Activated CD8-positive, alpha-beta memory T cell treated with anti-CD3 and anti-CD28 coated beads, Interleukin-2, amount 50 U/mL, for 24 hours (primary cell): ENCODE results near the gene ISG20L2.

Experiments
- DNase-seq: peaks from one replicate; pipeline ENCODE4 v3.0.0-alpha.2; 2020; ENCODE audit errors: extremely low read depth

The ISG20L2 gene

GRCh38 chr1:156754219-156754618, 25.7 kb upstream of the ISG20L2 start:
- no peak for DNase-seq

DNA sequence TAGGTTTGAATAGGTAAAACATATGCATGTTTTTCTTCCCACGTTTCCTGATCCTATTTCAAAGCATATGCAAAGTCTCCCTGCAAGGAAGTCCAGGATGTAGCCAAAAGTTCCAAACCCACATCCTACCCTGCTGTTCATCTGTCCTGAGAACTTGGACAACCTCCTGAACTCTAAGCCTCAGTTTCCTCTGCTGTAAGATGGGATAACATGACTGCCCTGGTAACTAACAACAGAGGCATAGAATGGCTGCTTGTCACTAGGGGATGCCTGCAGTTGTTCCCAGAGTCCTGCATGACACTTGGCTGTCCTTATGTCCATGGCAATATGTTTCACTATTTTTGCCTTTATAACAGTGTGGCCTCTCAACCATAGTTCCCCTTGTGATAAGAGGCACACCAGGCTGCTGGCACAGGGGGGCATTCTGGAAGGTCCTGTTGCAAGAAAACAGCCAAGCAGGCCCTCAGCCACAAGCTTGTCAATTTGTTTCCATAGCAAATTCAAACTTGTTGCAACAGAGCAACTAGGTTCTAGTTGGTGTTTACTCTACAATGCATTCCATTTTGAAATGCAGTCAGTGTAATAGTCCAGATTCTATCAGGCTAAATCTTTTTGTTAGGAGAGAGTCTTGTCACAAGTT, 24.4 kb upstream of the ISG20L2 start:
- DNase-seq: no peak

DNA sequence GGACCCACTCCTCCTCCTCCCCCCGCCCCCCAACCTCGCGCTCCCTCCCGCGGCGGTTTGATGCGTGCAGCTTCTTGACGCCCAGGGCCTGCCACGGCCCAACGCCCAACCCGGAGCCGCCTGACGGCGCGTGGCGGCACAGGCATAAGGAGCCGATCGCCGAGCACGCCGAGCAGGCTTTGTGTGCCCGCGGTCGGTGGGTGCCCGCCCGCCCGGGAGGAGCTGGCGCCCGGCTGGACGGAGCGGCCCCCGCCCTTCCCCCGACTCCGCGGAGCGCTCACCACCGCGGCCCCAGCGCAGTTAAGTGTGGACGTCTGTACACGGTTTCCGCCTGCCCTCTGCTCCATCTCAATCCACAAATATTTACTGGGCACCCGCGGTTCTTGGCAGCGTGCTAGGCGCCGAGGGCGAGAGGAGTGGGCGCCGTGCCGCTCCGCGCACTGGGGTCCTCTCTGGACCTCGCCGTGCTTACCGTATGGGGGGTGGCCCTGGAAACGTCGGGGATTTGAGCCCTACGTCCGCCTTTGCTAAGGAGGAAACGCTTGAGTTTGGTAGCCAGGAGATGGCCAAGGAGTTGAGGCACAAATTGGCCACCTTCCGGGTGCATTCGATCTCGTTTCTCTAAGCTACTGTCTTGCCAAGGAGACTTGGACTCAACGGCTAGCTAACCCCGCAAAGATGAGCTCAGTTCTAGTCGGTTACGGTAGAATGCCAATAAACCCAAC, 23.4 kb upstream of the ISG20L2 start:
- peak; percentile 93 for DNase-seq

DNA sequence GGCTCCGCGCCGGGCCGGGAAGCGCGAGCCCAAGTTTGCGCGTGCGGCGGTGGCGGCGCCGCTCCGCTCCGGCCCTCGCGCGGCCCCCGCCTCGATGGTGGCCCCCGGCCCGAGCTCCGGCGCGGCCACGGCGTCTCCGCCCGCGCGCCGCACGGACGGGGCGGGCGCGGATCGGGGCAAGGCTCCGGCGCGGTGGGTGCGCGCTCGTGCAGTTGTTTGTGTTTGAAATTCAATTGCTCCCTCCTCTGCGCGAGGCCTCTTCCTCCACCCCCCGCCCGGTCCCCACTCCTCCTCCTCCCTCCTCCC, 22.8 kb upstream of the ISG20L2 start, which contains the start of gene HDGF:
HDGF (minus strand) TSS at position 225 of the 306 bp plus-strand sequence. CDS start 246 bp downstream, outside the sequence.
- no peak for DNase-seq

DNA sequence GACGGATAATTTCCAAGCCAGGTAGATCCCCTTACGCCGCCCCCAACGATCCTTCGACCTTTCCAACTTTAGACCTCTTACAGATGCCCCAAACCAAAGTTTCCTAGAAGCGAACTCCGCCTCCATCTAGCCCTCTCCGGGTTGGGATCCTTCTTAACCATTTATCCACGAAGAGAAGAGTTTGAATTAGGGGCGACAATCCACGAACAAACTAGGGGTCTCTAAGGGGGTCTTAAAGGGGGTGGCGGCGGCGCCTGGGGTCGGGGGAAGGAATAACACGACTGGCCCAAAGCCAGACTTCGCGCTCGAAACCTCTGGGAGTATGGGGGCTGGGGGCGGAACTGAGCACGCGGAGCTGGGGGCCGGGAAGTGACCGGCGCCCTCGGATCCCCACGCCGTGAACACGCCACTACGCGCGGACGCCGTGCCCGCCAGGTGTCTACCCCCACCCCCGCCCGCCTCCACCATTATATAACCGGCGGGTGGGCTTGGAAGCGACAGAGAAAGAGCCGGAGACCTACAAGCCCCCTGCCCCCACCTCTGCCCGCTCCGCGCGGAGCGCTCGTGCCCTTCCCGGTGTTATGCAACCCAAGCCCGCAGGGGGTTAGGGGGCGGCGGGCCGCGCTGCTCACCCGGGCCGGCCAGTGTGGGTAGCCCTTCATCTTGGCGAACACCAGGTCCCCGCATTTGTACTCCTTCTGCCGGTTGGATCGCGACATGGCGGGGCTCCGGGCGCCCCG, 22.3 kb upstream of the ISG20L2 start:
- no peak for DNase-seq

DNA sequence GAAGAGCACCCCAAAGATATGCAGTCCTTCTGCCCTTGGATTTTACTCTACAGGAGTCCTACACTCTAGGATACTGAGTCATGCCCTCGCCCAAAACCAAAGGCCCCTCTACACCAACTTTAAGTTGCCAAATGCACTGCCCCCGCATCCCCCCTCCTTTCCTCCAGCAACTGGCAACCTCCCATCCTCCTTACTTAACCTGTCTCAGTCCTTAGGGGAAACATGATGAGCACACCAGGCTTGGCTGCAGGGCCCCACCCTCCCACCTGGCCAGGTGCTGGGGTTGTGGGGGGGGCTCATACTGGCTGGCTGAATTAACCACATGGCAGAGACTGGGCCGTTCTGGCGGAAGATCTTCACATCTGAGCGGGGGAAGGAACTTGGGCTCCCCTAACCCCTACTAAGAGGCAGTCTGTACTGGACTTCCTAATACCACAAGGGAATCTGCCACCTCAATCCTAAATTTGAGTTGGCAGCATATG, 21.7 kb upstream of the ISG20L2 start:
- no peak for DNase-seq

DNA sequence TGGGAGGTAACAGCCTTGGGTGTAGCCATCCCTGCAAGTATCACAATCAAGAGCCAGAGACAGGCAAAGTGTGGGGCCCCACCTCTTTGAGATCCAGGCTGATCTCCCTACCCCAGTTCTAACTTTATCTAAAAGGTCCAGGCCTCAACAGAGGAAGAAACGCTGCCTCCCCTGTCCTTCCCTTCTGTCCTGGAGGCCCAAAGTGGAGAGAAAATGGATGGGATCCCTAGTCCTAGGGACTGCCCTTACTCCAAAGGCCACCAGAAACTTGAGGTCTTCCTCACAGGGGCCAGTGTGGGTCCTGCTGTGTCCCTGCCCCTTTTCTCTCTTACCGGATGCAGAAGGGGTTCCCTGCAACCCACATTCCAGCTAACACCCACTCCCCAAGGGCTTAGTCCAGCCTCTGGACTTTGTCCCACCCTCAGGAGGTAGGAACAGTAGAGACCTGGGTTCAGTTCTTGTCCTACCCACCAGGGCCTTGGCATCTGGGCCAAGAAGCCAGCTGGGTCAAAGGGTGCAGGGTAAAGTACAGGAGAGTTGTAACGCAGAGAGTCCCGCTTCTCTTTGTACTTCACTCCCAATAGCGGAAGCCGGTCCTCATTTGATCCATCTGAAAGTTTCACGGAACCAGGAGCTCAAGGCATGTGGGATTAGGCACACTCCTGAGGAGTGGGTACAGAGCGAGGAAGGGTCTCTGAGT, 21.0 kb upstream of the ISG20L2 start:
- DNase-seq: no peak

GRCh38 chr1:156748670-156749418, 20.3 kb upstream of the ISG20L2 start:
- DNase-seq: no peak

- no peak for DNase-seq
Observed at GRCh38 chr1:156747742-156748669, 19.4 kb upstream of the ISG20L2 start.

DNA sequence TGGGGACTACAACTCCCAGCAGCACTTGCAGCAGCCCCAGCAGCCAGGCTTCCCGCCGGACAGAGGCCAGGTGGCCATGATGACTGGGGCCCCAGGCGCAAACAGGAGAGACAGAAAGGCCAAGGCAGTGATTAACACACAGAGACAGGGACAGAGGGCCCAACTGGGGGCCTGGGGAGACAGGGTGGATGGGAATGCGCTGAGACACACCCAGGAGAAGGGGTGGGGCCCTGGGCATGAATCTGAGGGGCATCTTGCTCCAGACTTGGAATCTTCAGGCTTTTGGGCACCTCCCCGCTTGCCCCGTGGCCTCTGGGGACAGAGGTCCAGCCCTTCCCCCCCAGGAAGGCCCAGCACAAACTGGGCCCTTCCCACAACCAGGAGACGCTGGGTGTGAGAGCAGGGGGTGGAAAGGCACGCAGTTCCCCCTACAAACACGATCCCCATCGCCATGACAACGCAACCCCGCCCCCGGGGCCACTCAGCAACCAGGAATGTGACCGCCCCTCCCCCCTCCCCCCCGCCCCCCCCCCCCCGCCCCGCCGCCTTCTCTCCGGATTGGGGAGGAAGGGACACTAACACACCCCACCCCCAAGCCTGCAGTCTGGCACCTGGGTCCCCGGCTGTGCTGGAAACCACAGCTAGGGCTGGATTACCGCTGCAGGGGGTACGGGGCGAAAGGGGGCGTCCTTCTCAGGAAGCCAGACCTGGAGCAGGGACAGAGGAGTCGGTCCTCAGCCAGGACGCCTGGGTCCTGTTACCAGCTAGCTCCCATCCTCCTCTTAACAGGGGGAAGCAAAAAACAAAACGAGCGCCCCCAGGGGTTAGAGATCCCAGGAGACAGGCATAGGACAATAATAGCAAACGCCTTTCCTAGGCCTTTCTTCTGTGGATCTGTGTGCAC, 18.4 kb upstream of the ISG20L2 start:
- no peak for DNase-seq

DNA sequence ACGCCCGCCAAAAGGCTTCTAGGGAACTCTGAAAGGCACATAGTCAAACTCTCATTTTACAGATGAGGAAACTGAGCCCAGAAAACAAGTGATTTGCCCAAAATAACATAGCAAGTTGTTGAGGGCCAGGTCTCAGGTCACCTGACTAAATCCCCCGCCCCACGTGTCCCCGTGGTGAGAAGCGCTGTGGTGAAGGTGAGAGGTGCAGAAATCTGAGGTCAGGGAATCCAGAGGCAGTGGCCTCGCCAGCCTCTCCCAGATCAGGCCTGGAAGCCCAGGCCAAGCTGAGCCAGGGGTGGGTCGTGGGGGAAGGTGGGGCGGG, 17.8 kb upstream of the ISG20L2 start:
- DNase-seq: no peak

DNA sequence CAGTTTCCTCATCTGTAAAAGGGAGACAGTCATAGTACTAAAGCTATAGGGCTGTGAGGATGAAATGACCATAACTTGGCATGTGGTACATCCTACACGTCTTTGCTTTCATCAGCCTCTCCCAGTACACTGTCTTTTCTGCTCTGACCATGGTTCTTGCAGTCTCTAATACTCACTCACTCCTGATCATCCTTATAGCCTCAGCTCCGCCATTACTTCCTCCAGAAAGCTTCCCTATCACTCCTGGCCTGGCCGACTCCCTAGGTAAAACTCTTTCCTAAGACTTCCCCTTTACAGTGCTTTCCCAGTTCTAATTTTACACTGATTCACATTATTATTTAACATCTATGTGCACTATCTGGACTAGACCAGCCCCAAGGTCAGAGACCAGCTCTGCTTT, 17.3 kb upstream of the ISG20L2 start:
- no peak for DNase-seq

DNA sequence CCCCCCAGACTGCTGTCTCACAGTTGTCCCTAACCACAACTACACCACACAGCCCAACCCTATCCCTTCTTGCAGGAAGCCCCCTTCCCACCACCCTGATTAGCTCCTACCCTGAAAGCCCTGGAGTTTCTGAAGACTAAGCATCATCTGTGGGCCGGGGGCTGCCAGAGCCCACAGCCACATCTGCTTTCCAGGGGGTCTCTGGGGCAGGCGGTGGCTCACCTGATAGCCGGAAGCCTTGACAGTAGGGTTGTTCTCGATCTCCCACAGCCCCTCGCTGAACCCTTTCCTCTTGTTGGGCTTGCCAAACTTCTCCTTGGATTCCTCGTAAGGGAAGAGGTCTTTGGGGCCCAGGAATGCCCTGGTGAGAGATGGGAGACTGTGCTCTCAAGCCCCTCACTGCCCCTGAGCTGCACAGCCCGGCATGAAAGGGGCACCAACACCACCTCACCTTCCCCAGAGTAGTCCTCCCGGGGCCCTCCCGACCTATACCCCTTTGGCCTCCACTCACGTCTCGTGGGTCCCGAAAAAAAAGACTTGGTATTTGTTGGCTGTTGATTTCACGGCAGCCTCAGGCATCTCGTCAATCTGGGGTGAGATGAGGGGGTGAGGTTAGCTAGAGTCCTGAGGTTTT, 16.3 kb upstream of the ISG20L2 start:
- DNase-seq: no peak

DNA sequence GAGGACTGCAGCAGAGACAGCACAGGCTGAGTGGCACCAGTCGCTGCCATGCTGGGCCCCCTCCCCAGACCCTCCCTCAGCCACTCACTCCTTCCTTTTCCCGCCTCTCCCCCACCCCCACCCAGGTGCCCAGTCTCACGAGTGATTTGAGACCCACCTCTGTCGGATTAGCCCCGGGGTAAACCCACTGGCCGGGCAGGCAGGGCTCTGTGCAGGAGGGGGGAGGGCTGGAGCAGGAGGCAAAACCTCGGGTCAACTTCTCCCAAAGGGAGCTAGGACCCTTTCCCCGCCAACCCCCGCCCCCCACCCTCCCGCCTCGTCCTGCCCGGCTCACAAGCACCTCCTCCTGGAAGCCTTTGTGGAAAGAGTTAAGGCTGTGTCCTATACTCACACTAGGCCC, 15.8 kb upstream of the ISG20L2 start:
- DNase-seq: no peak

- DNase-seq: no peak
Observed at GRCh38 chr1:156743367-156744302, 15.1 kb upstream of the ISG20L2 start.

DNA sequence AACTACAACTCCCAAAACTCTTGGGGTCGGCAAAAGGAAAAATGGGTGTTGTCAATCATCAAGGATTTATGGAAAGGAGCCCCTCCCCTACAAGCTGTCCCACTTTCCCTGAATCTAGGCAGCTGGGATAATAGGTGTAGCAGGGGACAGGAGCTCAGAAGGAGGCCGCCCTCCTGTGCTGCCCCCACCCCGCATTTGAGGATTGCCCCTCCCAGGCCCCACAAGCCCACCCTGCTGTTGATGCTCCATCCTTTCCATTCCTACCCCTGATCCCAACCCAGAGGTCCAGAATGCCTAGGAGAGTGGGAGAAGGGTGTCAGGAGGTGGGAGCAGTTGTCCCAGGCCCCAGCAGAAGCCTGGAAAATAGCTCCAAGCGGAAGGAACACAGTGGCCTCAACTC, 14.2 kb upstream of the ISG20L2 start:
- DNase-seq: no peak

GRCh38 chr1:156742017-156742416, 13.5 kb upstream of the ISG20L2 start:
- no peak for DNase-seq

DNA sequence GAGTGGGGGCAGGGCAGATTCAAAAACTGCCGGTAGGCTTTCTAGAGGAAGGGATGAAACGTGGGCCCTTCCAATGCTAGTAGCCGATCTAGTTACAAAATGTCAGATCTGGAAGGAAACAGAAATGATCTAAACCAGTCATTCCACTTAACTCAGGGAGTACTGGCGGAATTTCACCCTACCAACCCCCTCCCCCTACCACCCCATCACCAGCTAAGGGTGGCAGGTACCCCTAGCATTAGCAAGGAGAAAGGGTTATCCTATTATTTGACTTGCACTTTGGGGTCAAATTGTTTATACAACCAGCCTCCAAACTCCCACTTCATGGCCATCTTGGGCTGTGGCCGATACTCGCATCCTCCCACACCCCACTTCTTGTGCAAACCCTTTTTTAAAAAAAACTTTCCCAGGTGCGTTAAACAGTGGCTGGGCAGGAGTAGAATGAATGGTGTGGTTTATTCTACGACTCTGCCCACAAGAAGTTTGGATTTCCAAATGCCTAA, 13.0 kb upstream of the ISG20L2 start:
- no peak for DNase-seq
